DMS114 treated with DMSO at 0.1 percent for 48 hours (cell line): Measurements from ENCODE around the gene ABCB4.

Experiments used
- DNase-seq: peaks from one replicate; lab custom pipeline; 2025; ENCODE audit not compliant: unreplicated experiment; lab: John Stamatoyannopoulos, UW

ABCB4 gene

DNA sequence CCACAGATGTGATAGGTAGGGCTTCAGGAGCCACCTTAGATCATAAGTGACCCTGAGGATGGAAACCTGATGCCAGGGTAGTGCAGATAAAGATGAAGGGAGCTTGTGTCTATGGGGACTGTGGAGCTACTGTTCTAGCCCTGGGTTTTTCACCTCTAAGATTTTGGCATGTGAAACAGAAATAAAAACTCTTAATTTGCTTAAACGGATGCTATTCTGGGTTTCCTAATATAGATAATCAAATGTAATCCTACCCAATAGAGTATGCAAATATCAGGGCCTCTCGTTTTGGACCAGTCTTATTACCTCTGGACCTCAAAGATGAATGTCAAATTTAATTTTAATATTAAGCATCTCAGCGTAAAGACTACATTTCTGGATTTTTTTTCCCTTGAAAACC is 49.3 kb downstream of the ABCB4 start:
- DNase-seq, result no peak

DNA sequence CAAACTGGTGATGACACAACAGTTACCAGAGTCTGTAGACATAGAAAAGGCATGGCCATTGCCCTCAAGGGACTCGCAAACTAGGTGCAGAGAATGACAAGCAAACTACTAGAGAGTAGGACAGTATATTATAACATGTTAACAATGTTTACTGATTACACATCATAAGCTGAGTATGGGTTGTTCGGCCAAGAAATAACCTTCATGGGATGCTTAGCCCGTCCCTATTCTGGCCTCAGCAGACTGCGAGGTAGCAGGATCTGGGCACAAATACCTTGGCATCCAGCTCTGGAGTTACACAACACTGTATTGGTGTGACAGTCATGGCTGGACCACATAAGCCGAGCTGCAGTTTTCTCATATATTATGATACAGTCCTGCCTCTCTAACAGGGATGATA is 51.4 kb downstream of the ABCB4 start:
- DNase-seq, result no peak

- no peak for DNase-seq
Measured at GRCh38 chr7:87420173-87420572, 55.3 kb downstream of the ABCB4 start.

DNA sequence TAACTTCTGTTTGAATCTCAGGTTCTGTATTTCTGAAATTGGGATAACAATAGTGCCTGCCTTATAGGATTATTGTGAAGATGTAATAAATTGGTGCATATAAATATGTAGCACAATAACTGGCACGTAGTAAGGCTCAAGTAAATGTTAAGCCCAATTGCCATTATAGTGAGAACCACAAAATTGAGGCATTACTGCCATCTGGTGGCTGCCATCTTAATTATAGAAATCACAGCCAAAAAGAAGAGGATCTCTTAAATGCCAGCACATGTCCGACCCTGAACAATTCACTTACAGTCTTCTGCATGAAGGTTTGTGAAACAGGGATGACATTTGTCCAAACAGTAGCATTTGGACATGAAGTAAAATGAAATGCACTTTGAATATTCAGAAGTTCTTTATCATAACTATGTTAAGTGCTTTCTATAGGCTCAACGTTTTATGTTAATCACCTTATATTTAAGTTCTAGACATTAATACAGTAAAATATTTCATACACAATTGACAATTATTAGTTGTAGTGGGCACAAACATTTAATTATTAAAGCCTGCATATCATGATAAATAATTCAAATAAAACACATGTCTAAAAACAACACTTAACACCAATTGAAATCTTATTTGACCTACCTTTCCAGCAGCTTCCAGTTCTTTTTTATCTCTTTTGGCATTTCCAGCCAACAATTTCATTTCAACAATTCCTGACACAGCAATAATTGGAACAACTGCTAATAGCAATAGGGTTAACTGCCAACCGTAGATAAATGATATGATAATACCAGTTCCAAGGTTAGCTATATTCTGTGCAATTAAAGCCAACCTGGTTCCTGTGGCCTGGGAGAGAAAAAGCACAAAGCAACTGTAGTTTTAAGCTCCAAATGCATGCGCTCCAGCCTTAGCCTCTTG is 58.5 kb downstream of the ABCB4 start:
- peak; percentile 55 for DNase-seq

DNA sequence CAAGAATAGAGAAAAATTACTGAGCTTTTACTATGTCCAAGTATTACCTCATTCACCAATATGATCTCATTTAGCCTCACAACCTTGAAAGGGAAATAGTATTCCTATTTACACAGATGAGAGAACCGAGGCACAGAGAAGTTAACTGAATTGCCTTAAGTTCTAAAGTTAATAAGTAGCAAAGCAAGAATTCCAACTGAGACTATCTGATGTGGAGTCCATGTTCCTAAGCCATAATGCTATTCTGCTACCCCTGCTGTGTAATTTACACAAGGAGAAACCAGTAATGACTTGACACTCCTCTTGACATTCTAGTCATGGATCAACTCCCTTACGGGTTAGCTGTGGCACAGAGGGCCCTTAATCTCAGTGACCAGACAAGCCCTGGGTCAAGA is 60.7 kb downstream of the ABCB4 start:
- no peak for DNase-seq

- no peak for DNase-seq
Measured at GRCh38 chr7:87413951-87414793, 61.3 kb downstream of the ABCB4 start.

DNA sequence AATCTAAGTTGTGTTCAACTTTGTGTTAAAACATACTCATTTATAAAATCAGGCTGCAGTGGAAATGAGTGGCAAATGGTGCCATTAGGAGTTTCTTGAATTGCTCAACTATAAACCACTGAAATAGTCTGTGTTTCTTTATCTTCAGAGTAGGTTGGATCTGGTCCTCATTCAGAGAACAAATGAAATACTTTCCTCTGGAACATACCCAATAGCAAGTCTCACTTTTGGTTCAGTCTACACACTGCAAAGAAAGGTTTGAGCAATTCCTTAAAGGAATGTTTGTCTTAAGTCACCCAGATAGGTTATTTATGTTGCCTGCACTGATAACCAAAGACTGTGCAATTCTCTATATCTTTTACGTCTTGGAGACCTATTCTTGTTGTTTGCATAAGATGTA is 62.5 kb downstream of the ABCB4 start:
- no peak for DNase-seq

- no peak for DNase-seq
Measured at GRCh38 chr7:87411186-87411585, 64.3 kb downstream of the ABCB4 start.

GRCh38 chr7:87404674-87405073 is 70.8 kb downstream of the ABCB4 start:
- no peak for DNase-seq

- DNase-seq, result no peak
Measured at GRCh38 chr7:87398446-87398845, 77.0 kb downstream of the ABCB4 start.

DNA sequence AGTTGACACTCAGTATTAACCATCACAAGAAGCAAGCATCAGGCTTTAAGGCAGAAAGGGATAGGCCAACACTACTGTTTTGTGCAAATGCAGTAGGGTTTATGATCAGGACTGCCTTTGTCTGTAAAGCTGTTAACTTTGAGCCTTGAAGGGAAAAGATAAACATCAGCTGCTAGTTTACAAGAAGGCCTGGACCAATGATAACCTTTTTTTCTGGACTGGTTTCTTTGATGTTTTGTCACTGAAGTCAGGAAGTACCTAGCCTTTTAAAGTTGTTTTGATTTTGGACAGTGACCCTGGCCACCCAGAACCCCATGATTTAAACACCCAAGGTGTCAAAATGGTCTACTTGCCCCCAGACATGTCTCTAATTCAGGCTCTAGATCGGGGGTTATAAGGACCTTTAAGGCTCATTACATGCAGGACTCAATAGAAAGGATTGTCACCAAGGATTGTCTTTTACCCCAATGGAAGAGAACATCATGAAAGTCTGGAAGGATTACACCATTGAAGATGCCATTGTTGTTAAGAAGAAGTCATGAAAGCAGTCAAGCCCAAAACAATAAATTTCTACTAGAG is 79.9 kb downstream of the ABCB4 start:
- no peak for DNase-seq

GRCh38 chr7:87391020-87391701 is 84.3 kb downstream of the ABCB4 start:
- DNase-seq, result no peak

DNA sequence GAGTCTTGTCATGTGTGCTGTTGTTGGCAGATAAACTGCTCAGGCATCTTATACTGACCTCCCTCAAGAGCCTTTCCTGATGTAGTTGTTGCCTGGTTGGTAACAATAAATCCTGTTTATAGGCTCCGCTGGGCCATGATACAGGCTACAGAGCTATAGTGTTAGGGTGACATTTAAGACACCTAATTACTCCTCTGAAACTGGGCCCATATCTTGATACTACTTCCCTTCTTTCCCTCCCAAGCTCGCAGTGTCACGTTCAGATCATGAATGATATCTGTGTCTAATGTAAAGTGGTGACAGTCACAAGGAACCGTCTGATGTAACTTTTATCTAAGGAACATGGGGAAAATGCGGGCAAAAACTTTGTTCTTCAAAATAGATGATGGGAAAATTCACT is 94.6 kb downstream of the ABCB4 start:
- DNase-seq, result no peak

DNA sequence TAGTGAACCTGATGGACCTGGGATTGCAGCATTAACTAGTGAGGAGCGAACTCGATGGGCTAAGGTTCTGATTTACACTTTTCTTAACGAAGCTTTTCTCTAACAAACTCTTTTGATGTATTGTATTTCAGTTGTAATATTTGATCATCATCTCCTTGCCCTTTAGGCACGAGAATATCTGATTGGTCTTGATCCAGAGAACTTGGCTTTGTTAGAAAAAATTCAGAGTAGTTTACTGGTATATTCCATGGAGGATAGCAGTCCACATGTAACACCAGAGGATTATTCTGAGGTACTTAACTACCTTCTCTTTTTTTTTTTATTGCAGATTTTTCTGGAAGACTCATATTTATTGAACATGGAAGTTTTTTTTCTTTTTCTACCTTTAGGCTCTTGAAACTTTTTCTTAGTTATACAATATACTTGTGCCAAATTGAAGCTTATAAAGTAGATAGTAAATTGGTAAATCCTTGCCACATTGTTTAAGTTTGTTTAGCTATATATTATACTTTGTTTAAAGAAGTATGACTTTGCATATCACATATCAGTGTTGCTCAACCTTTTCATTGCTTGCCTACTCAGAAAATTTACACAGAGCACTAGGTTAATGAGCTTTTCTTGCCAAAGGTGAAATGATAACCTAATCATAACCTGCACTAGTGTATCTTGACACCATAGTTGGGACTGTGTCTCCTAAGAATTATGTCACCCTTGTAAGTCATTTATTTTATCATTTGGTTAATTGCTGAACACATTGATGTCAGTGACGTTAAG is 99.6 kb downstream of the ABCB4 start:
- DNase-seq, result no peak

- no peak for DNase-seq
Measured at GRCh38 chr7:87370660-87371180, 104.8 kb downstream of the ABCB4 start.

- DNase-seq, result no peak
Measured at GRCh38 chr7:87369216-87369615, 106.3 kb downstream of the ABCB4 start.

DNA sequence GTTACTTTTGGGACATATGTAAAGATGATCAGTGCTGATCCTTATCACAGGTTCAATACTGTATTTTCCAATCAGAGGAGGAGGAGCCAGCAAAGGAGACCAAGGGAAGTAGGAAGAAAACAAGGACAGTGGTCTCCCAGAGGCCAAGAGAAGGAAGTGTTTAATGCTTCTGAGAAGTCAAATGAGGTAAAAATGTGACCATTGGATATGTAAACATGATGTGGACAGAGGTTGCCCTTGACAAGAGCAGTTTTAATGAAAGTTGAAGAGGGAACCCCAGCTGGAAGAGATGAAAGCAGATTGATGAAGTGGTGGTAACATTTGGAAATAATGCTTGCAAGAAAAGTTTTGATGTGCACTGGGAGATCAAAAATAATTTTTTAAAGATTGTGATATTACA is 111.2 kb downstream of the ABCB4 start:
- no peak for DNase-seq

DNA sequence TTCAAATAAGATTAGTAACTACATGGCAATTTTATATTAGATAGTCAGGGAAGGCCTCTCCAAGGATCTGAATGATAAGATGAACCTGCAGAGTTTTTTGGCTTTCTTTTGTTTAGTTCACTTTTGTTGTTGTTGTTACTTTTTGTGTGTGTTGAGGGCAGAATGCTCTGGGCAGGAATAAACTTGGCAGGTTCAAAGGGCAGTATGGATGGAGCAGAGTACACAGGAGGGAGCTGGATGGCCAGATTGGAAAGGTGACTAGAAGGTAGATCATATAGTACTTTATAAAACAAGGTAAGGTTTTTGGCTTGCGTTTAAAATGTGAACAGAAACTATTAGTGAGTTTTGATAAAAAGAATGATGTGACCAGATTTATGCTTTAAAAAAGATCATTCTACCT is 112.1 kb downstream of the ABCB4 start:
- DNase-seq, result no peak

- DNase-seq, result no peak
Measured at GRCh38 chr7:87361320-87361719, 114.2 kb downstream of the ABCB4 start.

GRCh38 chr7:87359366-87359765 is 116.1 kb downstream of the ABCB4 start:
- no peak for DNase-seq
